Fibroblast of mammary gland (primary cell): ENCODE measurements around the gene ADH4.

Experiments
- DNase-seq: peaks from one replicate; pipeline ENCODE4 v3.0.0-alpha.2; 2010; ENCODE audit warnings: low read depth
- H3K4me3 ChIP-seq: 2 replicates; pipeline ENCODE4 v1.5.1; 2011; ENCODE audit warnings: low read depth, mild to moderate bottlenecking, low read length, moderate library complexity; ENCODE audit not compliant: control insufficient read depth
- CTCF ChIP-seq: conservative IDR thresholded peaks from 2 replicates; pipeline ENCODE4 v1.5.1; 2011; ENCODE audit warnings: low read depth, low read length, inconsistent platforms; ENCODE audit not compliant: control insufficient read depth, insufficient read depth

Gene ADH4

GRCh38 chr4:99136329-99136728 is 7.8 kb downstream of the ADH4 start:
- DNase-seq, result no peak
- TF ChIP-seq CTCF, result no peak
- H3K4me3 ChIP-seq, result no peak overlapping the region

GRCh38 chr4:99135541-99136162 is 8.4 kb downstream of the ADH4 start:
- no peak overlapping the region for H3K4me3 ChIP-seq
- TF ChIP-seq CTCF, result no peak
- DNase-seq, result no peak

- TF ChIP-seq CTCF, result no peak
- H3K4me3 ChIP-seq, result no peak overlapping the region
- no peak for DNase-seq
Observed at GRCh38 chr4:99134586-99134985, 9.5 kb downstream of the ADH4 start.

GRCh38 chr4:99131378-99131777 is 12.7 kb downstream of the ADH4 start:
- DNase-seq, result no peak

GRCh38 chr4:99126376-99126775 is 17.7 kb downstream of the ADH4 start:
- H3K4me3 ChIP-seq, result no peak overlapping the region
- DNase-seq, result no peak
- no peak for TF ChIP-seq CTCF

More at GRCh38 chr4:99131378-99131777, 12.7 kb downstream of the ADH4 start:
- no peak overlapping the region for H3K4me3 ChIP-seq
- TF ChIP-seq CTCF, result no peak

- TF ChIP-seq CTCF, result no peak
- H3K4me3 ChIP-seq, result no peak overlapping the region
- no peak for DNase-seq
Observed at GRCh38 chr4:99121008-99121407, 23.1 kb downstream of the ADH4 start.

- no peak for TF ChIP-seq CTCF
- no peak overlapping the region for H3K4me3 ChIP-seq
- no peak for DNase-seq
Observed at GRCh38 chr4:99120501-99120900, 23.6 kb downstream of the ADH4 start.
